ENCODE data around the gene ASIC4. TPM values are rescaled to one million over a fixed set of nuclear protein-coding genes. Genes with fewer than 3 reads are reported as not detected.

ASIC4 gene, protein sequence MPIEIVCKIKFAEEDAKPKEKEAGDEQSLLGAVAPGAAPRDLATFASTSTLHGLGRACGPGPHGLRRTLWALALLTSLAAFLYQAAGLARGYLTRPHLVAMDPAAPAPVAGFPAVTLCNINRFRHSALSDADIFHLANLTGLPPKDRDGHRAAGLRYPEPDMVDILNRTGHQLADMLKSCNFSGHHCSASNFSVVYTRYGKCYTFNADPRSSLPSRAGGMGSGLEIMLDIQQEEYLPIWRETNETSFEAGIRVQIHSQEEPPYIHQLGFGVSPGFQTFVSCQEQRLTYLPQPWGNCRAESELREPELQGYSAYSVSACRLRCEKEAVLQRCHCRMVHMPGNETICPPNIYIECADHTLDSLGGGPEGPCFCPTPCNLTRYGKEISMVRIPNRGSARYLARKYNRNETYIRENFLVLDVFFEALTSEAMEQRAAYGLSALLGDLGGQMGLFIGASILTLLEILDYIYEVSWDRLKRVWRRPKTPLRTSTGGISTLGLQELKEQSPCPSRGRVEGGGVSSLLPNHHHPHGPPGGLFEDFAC
- total RNA-seq, result 4.1 TPM

DNA sequence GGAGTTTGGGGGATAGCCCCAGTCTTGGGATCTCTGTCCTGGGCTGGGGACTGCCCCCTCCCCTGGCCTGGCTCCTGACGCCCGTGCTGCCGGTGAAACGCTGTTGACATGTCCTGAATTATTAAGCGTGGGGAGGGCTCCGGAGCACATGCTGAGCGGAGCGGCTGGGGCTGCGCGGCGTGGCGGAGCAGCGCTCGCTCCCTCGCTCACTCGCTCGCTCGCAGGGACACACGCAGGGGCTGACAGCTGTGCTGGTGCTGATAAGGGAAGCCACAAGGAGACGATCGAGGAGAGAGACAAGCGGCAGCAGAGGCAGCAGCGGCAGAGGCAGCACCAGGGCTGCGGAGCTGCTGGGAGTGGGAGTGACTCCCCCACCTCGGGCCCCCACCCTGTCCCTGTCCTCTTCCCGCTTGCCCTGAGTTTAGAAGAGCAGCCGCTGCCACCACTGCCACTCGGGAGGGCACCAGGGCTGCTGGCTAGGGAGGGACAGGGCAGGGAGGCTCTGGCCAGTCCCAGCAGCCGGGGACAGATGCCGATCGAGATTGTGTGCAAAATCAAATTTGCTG is at the start of gene ASIC4:
ASIC4 (plus strand) TSS at position 287 of the 566 bp plus-strand sequence; CDS start at position 530, 243 bp downstream.

DNA sequence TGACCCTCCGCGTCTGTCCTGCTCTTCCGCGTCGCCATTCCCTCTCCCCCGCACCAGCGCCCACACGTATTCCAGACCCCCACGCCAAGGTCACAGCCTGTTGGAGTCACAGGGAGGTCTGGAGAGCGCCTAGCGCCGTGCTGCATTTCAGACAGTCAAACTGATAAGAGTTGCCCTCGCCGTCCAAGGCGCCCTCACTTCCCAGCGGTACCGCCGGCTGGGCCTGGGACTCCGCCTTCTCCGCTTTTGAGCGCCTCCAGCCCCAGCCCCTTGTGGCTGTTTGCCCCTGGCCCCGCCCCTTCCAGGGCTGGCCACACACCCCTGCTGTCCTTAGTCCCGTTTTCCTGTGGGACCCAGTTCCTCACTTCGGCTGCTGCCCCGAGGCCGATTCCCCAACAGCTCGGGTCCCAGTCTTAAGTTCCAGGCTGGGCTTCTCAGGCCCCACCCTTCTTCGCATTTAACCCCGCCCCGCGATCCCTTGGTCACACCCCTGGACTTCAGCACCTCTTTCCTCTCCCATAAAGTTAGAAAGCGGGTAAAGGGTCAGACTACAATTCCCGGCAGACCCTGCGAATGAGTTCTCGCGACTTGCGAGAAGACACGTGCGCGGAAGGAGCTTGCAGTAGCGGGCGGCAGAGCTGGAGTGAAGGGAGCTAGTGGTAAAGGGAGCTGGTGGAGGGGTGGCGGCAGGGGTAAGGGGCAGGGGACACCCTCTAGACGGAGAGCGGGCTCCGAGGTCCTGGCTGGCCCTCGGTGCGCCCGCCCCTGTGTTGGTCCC is 15.8 kb upstream of the ASIC4 start, which contains the start of gene GMPPA:
GMPPA (plus strand) TSS at position 612 of the 778 bp plus-strand sequence. CDS start 1,085 bp downstream, outside the sequence.

DNA sequence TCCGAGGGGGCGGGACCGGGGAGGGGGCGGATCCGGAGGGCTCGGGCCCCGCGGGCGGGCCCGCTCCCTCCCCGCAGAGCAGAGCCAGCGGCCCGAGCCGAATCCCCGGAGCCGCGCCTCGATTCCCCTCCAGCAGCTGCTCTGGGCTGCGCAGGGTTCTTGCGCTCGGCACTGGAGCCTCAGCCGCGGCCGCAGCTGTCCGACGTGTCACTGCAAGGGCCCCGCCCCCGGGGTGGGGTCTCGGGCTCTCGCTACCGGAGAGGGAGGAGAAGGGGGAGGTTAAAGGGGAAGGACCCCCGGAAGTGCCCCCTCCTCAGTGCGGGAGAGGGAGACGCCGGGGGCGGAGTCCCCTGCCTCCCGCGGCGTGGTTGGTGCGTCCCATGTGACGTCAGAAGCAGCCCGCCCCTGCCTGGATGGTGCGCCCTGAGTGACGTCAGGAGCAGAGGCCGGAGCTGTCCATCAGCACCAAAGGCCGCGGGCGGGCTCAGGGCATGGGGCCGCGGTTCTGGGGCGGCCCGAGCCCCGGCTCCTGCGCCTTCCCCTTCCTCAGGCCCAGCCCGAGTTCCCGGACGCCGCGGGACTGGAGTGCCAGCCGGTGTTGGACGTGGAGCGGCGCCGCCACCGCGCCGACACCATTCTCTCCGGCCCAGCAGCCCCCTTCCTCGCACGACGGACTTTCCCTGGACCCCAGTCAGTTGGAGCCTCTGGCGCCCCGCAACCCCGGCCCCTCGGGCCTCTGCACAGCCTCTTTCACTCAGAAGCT is 29.5 kb downstream of the ASIC4 start, which contains the start of the genes CHPF and TMEM198:
CHPF (minus strand) TSS at position 214 of the 763 bp plus-strand sequence. CDS start 271 bp downstream, outside the sequence.
TMEM198 (plus strand) TSS at position 433 of the 763 bp plus-strand sequence. CDS start 700 bp downstream, outside the sequence.

DNA sequence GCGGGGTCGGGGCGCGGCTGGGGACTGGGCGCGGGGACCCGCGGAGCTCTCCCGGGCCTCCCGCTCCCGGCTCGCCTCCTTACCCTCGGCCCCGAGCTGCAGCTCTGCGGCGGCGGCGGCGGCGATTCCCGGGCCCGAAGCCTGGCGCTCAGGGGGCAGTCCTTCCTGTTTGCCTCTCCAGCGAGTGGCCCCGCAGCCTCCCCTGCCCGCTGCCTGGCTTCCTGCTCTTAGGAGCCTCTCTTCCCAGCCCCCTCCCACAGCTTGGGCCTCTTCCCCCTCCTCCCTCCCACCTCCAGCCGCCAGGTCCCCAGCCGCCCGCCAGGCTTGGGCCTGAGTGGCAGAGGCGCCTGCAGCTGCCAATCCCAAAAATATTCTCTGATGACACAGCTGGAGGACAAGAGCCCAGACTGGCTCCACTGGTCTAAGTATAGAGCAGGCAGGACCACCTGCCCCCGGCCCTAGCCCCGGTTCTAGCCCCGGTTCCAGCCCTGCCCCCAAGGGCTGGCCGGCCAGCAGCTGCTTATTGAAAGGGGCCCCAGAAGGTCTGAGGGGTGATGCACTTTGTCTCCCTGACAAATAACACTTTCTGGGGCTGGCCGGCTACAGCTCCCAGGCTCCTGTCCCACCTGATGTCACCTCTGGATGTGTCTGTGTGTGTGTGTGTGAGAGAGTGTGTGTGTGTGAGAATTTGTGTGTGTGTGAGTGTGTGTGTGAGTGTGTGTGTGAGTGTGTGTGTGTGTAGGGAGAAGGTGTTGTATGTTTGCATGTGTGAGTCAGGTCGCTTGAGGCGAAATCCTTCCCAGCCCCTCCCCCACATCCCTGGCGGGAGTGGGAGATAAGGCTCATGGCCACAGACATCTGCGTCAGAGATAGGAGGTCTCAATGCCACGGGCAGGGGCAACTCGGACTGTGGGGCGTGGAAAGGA is 57.3 kb downstream of the ASIC4 start, which contains the start of gene OBSL1:
OBSL1 (minus strand) TSS at position 229 of the 926 bp plus-strand sequence. CDS start 307 bp downstream, outside the sequence.

DNA sequence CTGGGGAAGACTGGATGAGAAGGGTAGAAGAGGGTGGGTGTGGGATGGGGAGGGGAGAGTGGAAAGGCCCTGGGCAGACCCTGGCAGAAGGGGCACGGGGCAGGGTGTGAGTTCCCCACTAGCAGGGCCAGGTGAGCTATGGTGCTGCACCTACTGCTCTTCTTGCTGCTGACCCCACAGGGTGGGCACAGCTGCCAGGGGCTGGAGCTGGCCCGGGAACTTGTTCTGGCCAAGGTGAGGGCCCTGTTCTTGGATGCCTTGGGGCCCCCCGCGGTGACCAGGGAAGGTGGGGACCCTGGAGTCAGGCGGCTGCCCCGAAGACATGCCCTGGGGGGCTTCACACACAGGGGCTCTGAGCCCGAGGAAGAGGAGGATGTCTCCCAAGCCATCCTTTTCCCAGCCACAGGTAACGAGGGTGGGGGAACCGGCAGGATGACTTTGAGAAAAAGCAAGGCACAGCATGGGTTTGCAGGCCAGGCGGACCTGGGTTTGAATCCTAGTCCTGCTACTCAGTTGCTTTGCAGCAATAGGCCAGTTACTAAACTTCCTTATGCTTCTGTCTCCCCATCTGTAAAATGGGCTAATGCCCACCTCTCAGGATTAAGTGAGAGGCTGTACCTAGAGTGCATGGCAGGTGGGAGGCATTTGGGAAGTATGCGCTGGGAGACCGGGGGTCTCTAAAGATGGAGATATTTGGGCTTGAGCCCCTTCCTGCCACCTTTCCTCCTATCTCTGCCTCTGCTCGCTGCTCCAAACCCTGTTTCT is 58.1 kb downstream of the ASIC4 start, which contains the start of gene INHA:
INHA (plus strand) TSS at position 74 of the 765 bp plus-strand sequence; CDS start at position 139, 65 bp downstream.

Small RNA genes lying within 50 kb of the gene (small RNA-seq; reads per million reads assigned to genes)
- not detected for gene MIR3132 (ENCODE audit: low replicate concordance)

Other genes with a start within 250 kb of the ASIC4 start
- gene DNAJB2, start 235.1 kb upstream of the ASIC4 start, total RNA-seq, result 103 TPM
- gene PTPRN, start 205.1 kb upstream of the ASIC4 start, total RNA-seq, result 30.7 TPM
- not detected for gene RESP18, start 181.7 kb upstream of the ASIC4 start, total RNA-seq
- gene DNPEP, start 126.6 kb upstream of the ASIC4 start, total RNA-seq, result 17.2 TPM
- not detected for gene DES, start 96.1 kb upstream of the ASIC4 start, total RNA-seq
- gene SPEG, start 79.6 kb upstream of the ASIC4 start, total RNA-seq, result 24.7 TPM
- gene GMPPA, start 15.6 kb upstream of the ASIC4 start, total RNA-seq, result 11.3 TPM
- 32.2 TPM for gene CHPF, start 29.3 kb downstream of the ASIC4 start, total RNA-seq
- gene TMEM198, start 29.5 kb downstream of the ASIC4 start, total RNA-seq, result 15.7 TPM
- gene OBSL1, start 57.1 kb downstream of the ASIC4 start, total RNA-seq, result 79.5 TPM
- gene INHA, start 57.8 kb downstream of the ASIC4 start, total RNA-seq, result not detected
- gene STK11IP, start 83.4 kb downstream of the ASIC4 start, total RNA-seq, result 24.4 TPM
- gene SLC4A3, start 113.1 kb downstream of the ASIC4 start, total RNA-seq, result 34.4 TPM

Data from parietal lobe (tissue), 2 donors.